WERI-Rb-1 (cell line): ENCODE results near the gene MBOAT2.
A peak's percentile ranks its signal among the peaks of the same experiment; 100 is the strongest.

Source experiments
- DNase-seq: peaks from one replicate; pipeline ENCODE4 v3.0.0-alpha.2; 2020
- H3K27ac ChIP-seq: fragments of 250-450 bp; sonication (Bioruptor Pico); 2 replicates; pipeline ENCODE4 v1.5.1; 2020; ENCODE audit warnings: mild to moderate bottlenecking, moderate library complexity
- H3K27me3 ChIP-seq: fragments of 250-450 bp; sonication (Bioruptor Pico); 2 replicates; pipeline ENCODE4 v1.5.1; 2021; ENCODE audit warnings: mild to moderate bottlenecking, low read depth, moderate library complexity; ENCODE audit not compliant: insufficient read depth, severe bottlenecking
- H3K36me3 ChIP-seq: fragments of 250-450 bp; sonication (Bioruptor Pico); 2 replicates; pipeline ENCODE4 v1.5.1; 2020; ENCODE audit warnings: mild to moderate bottlenecking, moderate library complexity
- H3K4me3 ChIP-seq: 2 replicates; pipeline ENCODE4 v1.5.1; 2011; ENCODE audit warnings: low read depth, mild to moderate bottlenecking, control low read depth, low read length
- H3K9me3 ChIP-seq: fragments of 250-450 bp; sonication (Bioruptor Pico); 2 replicates; pipeline ENCODE4 v1.5.1; 2021; ENCODE audit warnings: mild to moderate bottlenecking, moderate library complexity; ENCODE audit not compliant: severe bottlenecking
- CTCF ChIP-seq: IDR thresholded peaks from 2 replicates; pipeline ENCODE4 v1.5.1; 2011; ENCODE audit warnings: low read depth, mild to moderate bottlenecking, control low read depth, inconsistent platforms, low read length

The MBOAT2 gene

GRCh38 chr2:8986327-8986976 is 17.0 kb downstream of the MBOAT2 start:
- Histone ChIP-seq H3K4me3 (no peak overlapping the region), H3K36me3 (no peaks in the 10 kb centered on the region), H3K27me3 (no peaks in the 10 kb centered on the region), H3K9me3 (no peaks in the 10 kb centered on the region), H3K27ac (no peak overlapping the region)
- peak; percentile 72 for TF ChIP-seq CTCF
- DNase-seq: peak; percentile 48

- Histone ChIP-seq H3K27ac (no peak overlapping the region), H3K27me3 (no peaks in the 10 kb centered on the region), H3K9me3 (no peaks in the 10 kb centered on the region), H3K36me3 (no peaks in the 10 kb centered on the region), H3K4me3 (no peak overlapping the region)
- no peak for DNase-seq
- no peak for TF ChIP-seq CTCF
These were observed 17.7 kb downstream of the MBOAT2 start for GRCh38 chr2:8985561-8986326.

- no peak for TF ChIP-seq CTCF
These were observed 18.6 kb downstream of the MBOAT2 start for GRCh38 chr2:8984855-8985254.

GRCh38 chr2:8984157-8984556 is 19.3 kb downstream of the MBOAT2 start:
- TF ChIP-seq CTCF: no peak
- Histone ChIP-seq H3K9me3 (no peaks in the 10 kb centered on the region), H3K27ac (no peak overlapping the region), H3K36me3 (no peaks in the 10 kb centered on the region), H3K27me3 (no peaks in the 10 kb centered on the region), H3K4me3 (no peak overlapping the region)
- DNase-seq: no peak

More at GRCh38 chr2:8984855-8985254, 18.6 kb downstream of the MBOAT2 start:
- H3K27me3 ChIP-seq: no peaks in the 10 kb centered on the region
- no peak overlapping the region for H3K27ac ChIP-seq
- H3K36me3 ChIP-seq: no peaks in the 10 kb centered on the region
- no peak for DNase-seq
- no peaks in the 10 kb centered on the region for H3K9me3 ChIP-seq
- H3K4me3 ChIP-seq: no peak overlapping the region

- no peak for TF ChIP-seq CTCF
- no peaks in the 10 kb centered on the region for H3K36me3 ChIP-seq
- H3K27me3 ChIP-seq: no peaks in the 10 kb centered on the region
- H3K27ac ChIP-seq: no peak overlapping the region
- DNase-seq: no peak
- no peaks in the 10 kb centered on the region for H3K9me3 ChIP-seq
- no peak overlapping the region for H3K4me3 ChIP-seq
These were observed 19.9 kb downstream of the MBOAT2 start for GRCh38 chr2:8983571-8983970.

GRCh38 chr2:8981876-8982275 is 21.6 kb downstream of the MBOAT2 start:
- Histone ChIP-seq H3K9me3 (no peaks in the 10 kb centered on the region), H3K27me3 (no peaks in the 10 kb centered on the region), H3K4me3 (no peak overlapping the region), H3K36me3 (no peaks in the 10 kb centered on the region), H3K27ac (no peak overlapping the region)
- DNase-seq: no peak
- TF ChIP-seq CTCF: no peak
